ENCODE results near the gene CCDC183. TPM values are rescaled to one million over a fixed set of nuclear protein-coding genes. Genes with fewer than 3 reads are reported as not detected.

Gene CCDC183
- total RNA-seq, 4 donors from 2014 or later = 1.4 to 3.4 (median 2.0) TPM; not detected in 1

GRCh38 chr9:136806067-136806466 is 9.9 kb downstream of the CCDC183 start:
- ATAC-seq = no peak
- WGBS, 2 donors (ENCODE audit: low coverage in 1 of 2) = no CpG with 5 or more reads among the region's 10 CpGs
- TF ChIP-seq POLR2AphosphoS5 (IDR thresholded peaks at IDR 0.05) (no peak), CTCF (IDR thresholded peaks at IDR 0.05) (no peak), POLR2A (IDR thresholded peaks at IDR 0.05) (no peak), EP300 (IDR thresholded peaks at IDR 0.05) (no peak)
- Histone ChIP-seq H3K36me3 (peaks cover 0 to 30% of the 10 kb centered on the region in 2 donors), H3K27me3 (peaks cover 16% of the 10 kb centered on the region), H3K4me3 (no peak overlapping the region), H3K27ac (no peak overlapping the region), H3K4me1 (peaks cover 0 to 48% (median 25%) of the 10 kb centered on the region in 3 donors), H3K9me3 (no peaks in the 10 kb centered on the region)

- ATAC-seq = no peak
- Histone ChIP-seq H3K4me3 (peak overlapping the region; percentile 97 to 99), H3K9me3 (no peaks in the 10 kb centered on the region), H3K27ac (peak overlapping the region in 3 of 4 donors; percentile 85 to 94 (median 88)), H3K27me3 (peaks cover 10% of the 10 kb centered on the region), H3K36me3 (peaks cover 0 to 32% of the 10 kb centered on the region in 2 donors), H3K4me1 (peaks cover 0 to 50% (median 25%) of the 10 kb centered on the region in 3 donors)
- TF ChIP-seq POLR2A (IDR thresholded peaks at IDR 0.05) (no peak), POLR2AphosphoS5 (IDR thresholded peaks at IDR 0.05) (no peak), EP300 (IDR thresholded peaks at IDR 0.05) (no peak), CTCF (IDR thresholded peaks at IDR 0.05) (no peak)
- WGBS, 2 donors (ENCODE audit: low coverage in 1 of 2) = 20% methylated on average over 1 of the region's 25 CpGs; no CpG with 5 or more reads in 1 of the 2 donors
Observed at GRCh38 chr9:136806631-136807201, 10.6 kb downstream of the CCDC183 start.

GRCh38 chr9:136807281-136808074 is 11.3 kb downstream of the CCDC183 start, which contains the start of gene RABL6:
Gene RABL6, plus strand, starts transcription at chr9:136807948. Its CDS starts 249 bp downstream, at chr9:136808197.
- H3K4me1 ChIP-seq = peaks cover 0 to 57% (median 25%) of the 10 kb centered on the region in 3 donors
- WGBS, 2 donors (ENCODE audit: low coverage in 1 of 2) = 0% methylated on average over 2 of the region's 96 CpGs; no CpG with 5 or more reads in 1 of the 2 donors
- peaks cover 0 to 32% of the 10 kb centered on the region in 2 donors for H3K36me3 ChIP-seq
- TF ChIP-seq POLR2A (IDR thresholded peaks at IDR 0.05) (peak; percentile 58 to 82), EP300 (IDR thresholded peaks at IDR 0.05) (no peak), CTCF (IDR thresholded peaks at IDR 0.05) (peak in 2 of 4 experiments; percentile 21 to 33), POLR2AphosphoS5 (IDR thresholded peaks at IDR 0.05) (peak; percentile 41)
- peaks cover 2% of the 10 kb centered on the region for H3K27me3 ChIP-seq
- H3K27ac ChIP-seq = peak within 1 kb of the TSS; percentile 47 to 94 (median 86)
- H3K9me3 ChIP-seq = no peaks in the 10 kb centered on the region
- peak within 1 kb of the TSS; percentile 97 to 99 for H3K4me3 ChIP-seq
- ATAC-seq = peak; percentile 94

- no peaks in the 10 kb centered on the region for H3K9me3 ChIP-seq
- H3K4me1 ChIP-seq = peaks cover 0 to 57% (median 25%) of the 10 kb centered on the region in 3 donors
- H3K4me3 ChIP-seq = peak overlapping the region; percentile 97 to 99
- WGBS, 2 donors (ENCODE audit: low coverage in 1 of 2) = 0% methylated on average over 1 of the region's 93 CpGs; no CpG with 5 or more reads in 1 of the 2 donors
- ATAC-seq = peak; percentile 32
- peak overlapping the region; percentile 47 to 94 (median 86) for H3K27ac ChIP-seq
- TF ChIP-seq CTCF (IDR thresholded peaks at IDR 0.05) (peak in 1 of 4 experiments; percentile 4), EP300 (IDR thresholded peaks at IDR 0.05) (no peak)
- H3K27me3 ChIP-seq = no peaks in the 10 kb centered on the region
- H3K36me3 ChIP-seq = peaks cover 0 to 40% of the 10 kb centered on the region in 2 donors
Observed at GRCh38 chr9:136808075-136808805, 12.1 kb downstream of the CCDC183 start.

All from gastroesophageal sphincter (tissue), 4 donors.